GM19467 (cell line): ENCODE results near the gene SAFB2.

Experiments
- ATAC-seq: cut with Tn5 transposase; IDR thresholded peaks from one replicate; pipeline ENCODE4 v1.9.1; 2021; ENCODE audit warnings: mild to moderate bottlenecking, moderate library complexity; ENCODE audit not compliant: unreplicated experiment

SAFB2 gene

GRCh38 chr19:5553892-5554291 lies 68.7 kb downstream of the SAFB2 start:
- ATAC-seq, result no peak

- ATAC-seq, result no peak
These were observed 74.7 kb downstream of the SAFB2 start for GRCh38 chr19:5547881-5548280.

- no peak for ATAC-seq
These were observed 76.6 kb downstream of the SAFB2 start for GRCh38 chr19:5545984-5546383.

GRCh38 chr19:5545051-5545450 lies 77.5 kb downstream of the SAFB2 start:
- no peak for ATAC-seq

- no peak for ATAC-seq
These were observed 79.9 kb downstream of the SAFB2 start for GRCh38 chr19:5542665-5543064.

- no peak for ATAC-seq
These were observed 81.1 kb downstream of the SAFB2 start for GRCh38 chr19:5541456-5541855.

GRCh38 chr19:5540208-5540607 lies 82.4 kb downstream of the SAFB2 start:
- no peak for ATAC-seq

GRCh38 chr19:5537870-5538269 lies 84.7 kb downstream of the SAFB2 start:
- ATAC-seq, result no peak
